Liver (tissue), 9 donors: ENCODE results near the gene CES4A. TPM values are rescaled to one million over a fixed set of nuclear protein-coding genes. Genes with fewer than 3 reads are reported as not detected.
"Not testable (repeated sequence)": the region's sequence is repeated elsewhere in the genome, so short reads cannot be mapped to it uniquely, and the experiment has no call there.

ENCODE experiments used
- DNase-seq: peaks from one replicate; pipeline ENCODE4 v3.0.0-alpha.2; 2017; ENCODE audit warnings: low spot score
- H3K27ac ChIP-seq, 2 donors: one replicate each; pipeline ENCODE4 v1.7.0; 2013; ENCODE audit warnings: inconsistent platforms in 2 of 2, low read length in 2 of 2, control low read depth in 1 of 2, low read depth in 1 of 2, mild to moderate bottlenecking in 1 of 2
- H3K27me3 ChIP-seq, 4 donors: one replicate each; pipeline versions ENCODE4 v1.6.1 to v1.7.0; 2013; ENCODE audit warnings: low read length in 3 of 4, inconsistent platforms in 1 of 4, mild to moderate bottlenecking in 1 of 4, moderate library complexity in 1 of 4; ENCODE audit not compliant: control insufficient read depth in 4 of 4, insufficient read depth in 4 of 4
- H3K36me3 ChIP-seq, 4 donors: one replicate each; pipeline versions ENCODE4 v1.6.1 to v1.7.0; 2013; ENCODE audit warnings: low read length in 3 of 4, mild to moderate bottlenecking in 3 of 4, low read depth in 1 of 4, moderate library complexity in 1 of 4; ENCODE audit not compliant: control insufficient read depth in 4 of 4, insufficient read depth in 3 of 4
- H3K4me1 ChIP-seq, 4 donors: one replicate each; pipeline versions ENCODE4 v1.6.1 to v1.7.0; 2013; ENCODE audit warnings: low read length in 3 of 4, mild to moderate bottlenecking in 3 of 4, moderate library complexity in 1 of 4; ENCODE audit not compliant: control insufficient read depth in 4 of 4, insufficient read depth in 4 of 4
- H3K4me3 ChIP-seq, 3 donors: one replicate each; pipeline versions ENCODE4 v1.6.1 to v1.7.0; 2013; ENCODE audit warnings: low read length in 3 of 3, control low read depth in 1 of 3, low read depth in 1 of 3, mild to moderate bottlenecking in 1 of 3
- H3K9ac ChIP-seq, 2 donors: one replicate each; pipeline ENCODE4 v1.7.0; 2013; ENCODE audit warnings: low read length in 2 of 2, mild to moderate bottlenecking in 2 of 2, moderate library complexity in 2 of 2, control low read depth in 1 of 2, low read depth in 1 of 2
- H3K9me3 ChIP-seq, 4 donors: one replicate each; pipeline versions ENCODE4 v1.6.1 to v1.7.0; 2013; ENCODE audit warnings: low read length in 3 of 4; ENCODE audit not compliant: control insufficient read depth in 4 of 4
- ATF3 ChIP-seq: IDR thresholded peaks from 2 replicates; pipeline ENCODE4 v1.6.1; 2016; ENCODE audit warnings: antibody characterized with exemption
- CTCF ChIP-seq: fragments of 150-350 bp; IDR thresholded peaks from 2 replicates; pipeline ENCODE4 v1.5.1; 2017; ENCODE audit warnings: improper control_type of control experiment, low read depth, low read length; ENCODE audit not compliant: missing input control
- EGR1 ChIP-seq, 2 donors: IDR thresholded peaks; 2 replicates each; pipeline ENCODE4 v1.6.1; 2016 to 2018; ENCODE audit warnings: antibody characterized with exemption in 2 of 2, low read depth in 2 of 2
- FOXA1 ChIP-seq: IDR thresholded peaks from 2 replicates; pipeline ENCODE4 v1.6.1; 2016; ENCODE audit warnings: antibody characterized with exemption
- FOXA2 ChIP-seq: IDR thresholded peaks from 2 replicates; pipeline ENCODE4 v1.6.1; 2016; ENCODE audit warnings: antibody characterized with exemption
- GABPA ChIP-seq, 2 donors: IDR thresholded peaks in 1 of 2; conservative IDR thresholded peaks in 1 of 2; 2 replicates each; pipeline ENCODE4 v1.6.1; 2016; ENCODE audit warnings: antibody characterized with exemption in 2 of 2, mild to moderate bottlenecking in 1 of 2, moderate library complexity in 1 of 2
- HNF4A ChIP-seq, 2 donors: conservative IDR thresholded peaks; 2 replicates each; pipeline ENCODE4 v1.6.1; 2016; ENCODE audit warnings: antibody characterized with exemption in 2 of 2, mild to moderate bottlenecking in 2 of 2
- HNF4G ChIP-seq: IDR thresholded peaks from 2 replicates; pipeline ENCODE4 v1.6.1; 2016; ENCODE audit warnings: antibody characterized with exemption
- JUND ChIP-seq, 2 donors: IDR thresholded peaks; 2 replicates each; pipeline ENCODE4 v1.6.1; 2016; ENCODE audit warnings: antibody characterized with exemption in 2 of 2
- MAX ChIP-seq: IDR thresholded peaks from 2 replicates; pipeline ENCODE4 v1.6.1; 2016; ENCODE audit warnings: antibody characterized with exemption
- NR2F2 ChIP-seq: IDR thresholded peaks from 2 replicates; pipeline ENCODE4 v1.6.1; 2016; ENCODE audit warnings: antibody characterized with exemption
- RAD21 ChIP-seq, 2 donors: IDR thresholded peaks; 2 replicates each; pipeline ENCODE4 v1.6.1; 2016; ENCODE audit warnings: antibody characterized with exemption in 2 of 2, mild to moderate bottlenecking in 2 of 2
- REST ChIP-seq: IDR thresholded peaks from 2 replicates; pipeline ENCODE4 v1.6.1; 2016; ENCODE audit warnings: antibody characterized with exemption, mild to moderate bottlenecking
- RXRA ChIP-seq, 2 donors: IDR thresholded peaks; 2 replicates each; pipeline ENCODE4 v1.6.1; 2017 to 2018; ENCODE audit warnings: antibody characterized with exemption in 2 of 2, mild to moderate bottlenecking in 1 of 2
- SP1 ChIP-seq: IDR thresholded peaks from 2 replicates; pipeline ENCODE4 v1.6.1; 2018; ENCODE audit warnings: antibody characterized with exemption, mild to moderate bottlenecking
- TAF1 ChIP-seq: conservative IDR thresholded peaks from 2 replicates; pipeline ENCODE4 v1.6.1; 2016; ENCODE audit warnings: antibody characterized with exemption, mild to moderate bottlenecking
- YY1 ChIP-seq: IDR thresholded peaks from 2 replicates; pipeline ENCODE4 v1.6.1; 2016; ENCODE audit warnings: antibody characterized with exemption, mild to moderate bottlenecking
- ZBTB33 ChIP-seq: IDR thresholded peaks from 2 replicates; pipeline ENCODE4 v1.6.1; 2016; ENCODE audit warnings: antibody characterized with exemption
- WGBS: extraction: QIAGEN DNeasy Blood & Tissue Kit; methylation state at CpG from one replicate; pipeline ENCODE4 v1.1.7; 2013; 5-methylcytosine and 5-hydroxymethylcytosine counted together
- polyA plus RNA-seq, 2 donors: library from polyadenylated mRNA; stranded (reverse) in 1 of 2; unstranded in 1 of 2; fragments of 200-250 nt in 1 of 2; fragments of >200 nt in 1 of 2; fragmentation: Nextera tagmentation in 1 of 2; extraction: Ambion mirVana in 1 of 2; gene quantifications; one replicate each; pipeline versions ENCODE4 v1.2.1 to v1.2.3, GENCODE V29; 2013 to 2015
- total RNA-seq, 2 donors: library from RNA; depleted of rRNA; stranded (reverse); fragments of >200 nt; gene quantifications; one replicate each; pipeline ENCODE4 v1.2.3, GENCODE V29; 2014
- donor health status: healthy.
- donor health status: healthy.
- donor health status: healthy.
- donor health status: healthy.
- donor health status: healthy.

Gene CES4A
- total and polyA plus RNA-seq, 4 donors, result 1.6 to 20.5 (median 11.3) TPM

GRCh38 chr16:66991545-66992077 lies 3.2 kb downstream of the CES4A start:
- H3K36me3 ChIP-seq, result no peaks in the 10 kb centered on the region
- no peak overlapping the region for H3K4me3 ChIP-seq
- 83% methylated on average over 2 of the region's 2 CpGs for WGBS
- H3K9me3 ChIP-seq, result no peaks in the 10 kb centered on the region
- no peak for DNase-seq
- no peak for TF ChIP-seq REST
- TF ChIP-seq ATF3, result no peak
- no peak for TF ChIP-seq RAD21 (IDR thresholded peaks at IDR 0.05)
- no peak for TF ChIP-seq YY1
- no peak for TF ChIP-seq HNF4G
- no peak for TF ChIP-seq ZBTB33
- TF ChIP-seq EGR1 (IDR thresholded peaks at IDR 0.05; ENCODE audit: low read depth in 2 of 2), result no peak
- TF ChIP-seq MAX, result no peak
- TF ChIP-seq NR2F2, result no peak
- TF ChIP-seq GABPA (IDR thresholded peaks at IDR 0.05 in 1 of 2, conservative IDR thresholded peaks at IDR 0.05 in 1 of 2), result no peak
- TF ChIP-seq CTCF, result no peak
- no peak for TF ChIP-seq FOXA1
- TF ChIP-seq TAF1, result no peak
- TF ChIP-seq HNF4A (conservative IDR thresholded peaks at IDR 0.05), result no peak
- no peak for TF ChIP-seq FOXA2
- TF ChIP-seq JUND (IDR thresholded peaks at IDR 0.05), result no peak
- no peak for TF ChIP-seq SP1
- TF ChIP-seq RXRA (IDR thresholded peaks at IDR 0.05), result no peak
- peaks cover 8 to 15% (median 11%) of the 10 kb centered on the region in 4 donors for H3K4me1 ChIP-seq
- no peak overlapping the region for H3K27ac ChIP-seq
- no peak overlapping the region for H3K9ac ChIP-seq
- H3K27me3 ChIP-seq, result no peaks in the 10 kb centered on the region

- peaks cover 12 to 17% (median 13%) of the 10 kb centered on the region in 4 donors for H3K4me1 ChIP-seq
- H3K36me3 ChIP-seq, H3K9me3 ChIP-seq, H3K27ac ChIP-seq, H3K9ac ChIP-seq, H3K4me3 ChIP-seq, DNase-seq, H3K27me3 ChIP-seq: not testable (repeated sequence)
- WGBS, result 97% methylated on average over 12 of the region's 12 CpGs
Measured at GRCh38 chr16:66993558-66993957, 5.2 kb downstream of the CES4A start.
